22Rv1 (cell line): ENCODE results near the gene SETBP1.

Experiments used
- ZFX ChIP-seq: fragments of 450-650 bp; IDR thresholded peaks from 2 replicates; pipeline ENCODE4 v1.6.1; 2017; ENCODE audit warnings: antibody characterized with exemption, borderline replicate concordance
- TF ChIP-seq, protein P1 (sequence below): fragments of 450-650 bp; IDR thresholded peaks from 2 replicates; pipeline ENCODE4 v1.5.1; 2017; ENCODE audit warnings: mild to moderate bottlenecking

DNA sequence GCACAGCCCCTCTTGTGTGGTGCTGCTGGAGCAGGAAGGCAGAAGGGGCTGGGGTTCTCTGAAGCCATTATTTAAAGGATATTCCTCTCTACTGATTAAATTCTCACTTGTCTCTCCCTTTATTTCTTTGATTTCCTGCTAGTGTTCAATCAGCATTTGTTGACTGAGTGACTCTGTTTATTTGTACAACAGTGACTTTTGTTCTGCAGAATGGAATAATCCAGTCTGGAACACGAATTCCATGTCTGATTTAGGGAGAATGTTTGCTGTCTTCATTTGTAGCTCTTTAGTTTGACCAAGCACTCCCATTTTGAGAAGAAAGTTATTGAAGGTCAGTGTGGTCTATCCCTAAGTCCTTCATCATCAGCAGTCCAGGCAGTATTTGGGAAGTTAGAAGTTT is 141.2 kb downstream of the SETBP1 start:
- TF ChIP-seq, protein P1, sequence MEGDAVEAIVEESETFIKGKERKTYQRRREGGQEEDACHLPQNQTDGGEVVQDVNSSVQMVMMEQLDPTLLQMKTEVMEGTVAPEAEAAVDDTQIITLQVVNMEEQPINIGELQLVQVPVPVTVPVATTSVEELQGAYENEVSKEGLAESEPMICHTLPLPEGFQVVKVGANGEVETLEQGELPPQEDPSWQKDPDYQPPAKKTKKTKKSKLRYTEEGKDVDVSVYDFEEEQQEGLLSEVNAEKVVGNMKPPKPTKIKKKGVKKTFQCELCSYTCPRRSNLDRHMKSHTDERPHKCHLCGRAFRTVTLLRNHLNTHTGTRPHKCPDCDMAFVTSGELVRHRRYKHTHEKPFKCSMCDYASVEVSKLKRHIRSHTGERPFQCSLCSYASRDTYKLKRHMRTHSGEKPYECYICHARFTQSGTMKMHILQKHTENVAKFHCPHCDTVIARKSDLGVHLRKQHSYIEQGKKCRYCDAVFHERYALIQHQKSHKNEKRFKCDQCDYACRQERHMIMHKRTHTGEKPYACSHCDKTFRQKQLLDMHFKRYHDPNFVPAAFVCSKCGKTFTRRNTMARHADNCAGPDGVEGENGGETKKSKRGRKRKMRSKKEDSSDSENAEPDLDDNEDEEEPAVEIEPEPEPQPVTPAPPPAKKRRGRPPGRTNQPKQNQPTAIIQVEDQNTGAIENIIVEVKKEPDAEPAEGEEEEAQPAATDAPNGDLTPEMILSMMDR = no peak
- TF ChIP-seq ZFX = no peak
